ENCODE data around the gene PORCN.
"Not testable (repeated sequence)": the region's sequence is repeated elsewhere in the genome, so short reads cannot be mapped to it uniquely, and the experiment has no call there.

PORCN gene

GRCh38 chrX:48540480-48540879 is 31.7 kb downstream of the PORCN start:
- DNase-seq (ENCODE audit: low spot score), result no peak

GRCh38 chrX:48541140-48541814 is 32.5 kb downstream of the PORCN start:
- DNase-seq (ENCODE audit: low spot score), result no peak

GRCh38 chrX:48548871-48549270 is 40.1 kb downstream of the PORCN start:
- no peak for DNase-seq (ENCODE audit: low spot score)

- not testable (repeated sequence) for DNase-seq (ENCODE audit: low spot score)
Observed at GRCh38 chrX:48555731-48556325, 47.0 kb downstream of the PORCN start.

- DNase-seq (ENCODE audit: low spot score), result peak; percentile 68
Observed at GRCh38 chrX:48558271-48558670, 49.5 kb downstream of the PORCN start.

GRCh38 chrX:48559636-48560035 is 50.8 kb downstream of the PORCN start:
- DNase-seq (ENCODE audit: low spot score), result no peak

GRCh38 chrX:48560056-48560455 is 51.3 kb downstream of the PORCN start:
- no peak for DNase-seq (ENCODE audit: low spot score)

- no peak for DNase-seq (ENCODE audit: low spot score)
Observed at GRCh38 chrX:48560681-48561080, 51.9 kb downstream of the PORCN start.

- no peak for DNase-seq (ENCODE audit: low spot score)
Observed at GRCh38 chrX:48569958-48570357, 61.2 kb downstream of the PORCN start.

All from hepatic stellate cell (primary cell).